Measurements from ENCODE around the gene PGAP6. TPM values are rescaled to one million over a fixed set of nuclear protein-coding genes. Genes with fewer than 3 reads are reported as not detected.

Gene PGAP6
- total RNA-seq, 2 experiments from 2014 or later: 59.2 to 59.9 TPM

- Mint-ChIP-seq H3K9me3 (no peaks in the 10 kb centered on the region), H3K4me3 (no peak overlapping the region), H3K36me3 (ENCODE audit: low read depth) (peaks cover 11% of the 10 kb centered on the region), H3K27me3 (no peaks in the 10 kb centered on the region), H3K27ac (no peak overlapping the region), H3K4me1 (peaks cover 18% of the 10 kb centered on the region)
- ChIA-PET POLR2A (interaction anchor here (1.8 to 3.1 kb wide), 2 partner anchors 9 to 10 kb away, joined by 5 to 23 read pairs; partner anchors contain the start of gene PGAP6), CTCF (no interaction called here)
- no peak for DNase-seq
Observed at GRCh38 chr16:372302-372983, 9.3 kb downstream of the PGAP6 start.

DNA sequence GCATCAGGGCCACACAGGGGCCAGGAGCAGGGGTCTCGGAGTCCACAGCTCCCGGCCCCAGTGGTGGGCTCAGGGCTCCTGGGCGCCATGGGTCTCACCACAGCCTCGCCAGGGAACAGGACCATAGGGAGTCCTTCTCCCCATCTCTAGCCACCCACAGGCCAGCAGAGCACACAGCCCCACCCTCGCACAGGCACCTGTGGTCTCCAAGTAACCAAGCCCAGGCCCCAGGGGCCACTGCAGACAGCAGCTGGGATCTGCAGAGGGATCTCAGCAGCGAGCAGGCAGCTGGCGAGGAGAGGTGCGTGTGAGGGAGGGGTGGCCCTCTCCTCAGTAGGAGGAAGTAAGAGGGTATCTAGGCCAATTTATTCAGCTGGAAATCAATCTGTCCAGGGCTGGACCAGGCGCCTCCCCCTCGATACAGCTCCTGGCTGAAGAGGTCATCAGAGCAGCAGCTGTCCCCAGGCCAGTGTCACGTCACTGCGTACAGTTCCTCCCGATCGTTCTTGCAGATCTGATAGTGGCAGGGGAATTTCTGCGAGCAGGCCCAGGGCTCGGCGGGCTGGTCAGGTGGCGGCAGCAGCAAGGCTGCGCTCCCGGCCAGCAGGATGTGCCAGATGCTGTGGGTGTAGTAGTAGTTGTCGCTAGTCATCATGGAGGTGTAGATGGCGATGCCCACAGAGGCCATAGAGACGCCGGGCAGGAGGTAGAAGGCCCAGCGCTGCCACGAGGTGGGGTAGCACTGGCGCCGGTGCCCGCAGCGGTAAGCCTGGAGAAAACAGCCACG, 10.1 kb downstream of the PGAP6 start:
- H3K4me3 Mint-ChIP-seq: no peak overlapping the region
- ChIA-PET POLR2A (interaction anchor here (1.8 to 3.1 kb wide), 2 partner anchors 9 to 10 kb away, joined by 5 to 23 read pairs; partner anchors contain the start of gene PGAP6), CTCF (no interaction called here)
- no peaks in the 10 kb centered on the region for H3K27me3 Mint-ChIP-seq
- peaks cover 16% of the 10 kb centered on the region for H3K36me3 Mint-ChIP-seq (ENCODE audit: low read depth)
- no peak overlapping the region for H3K27ac Mint-ChIP-seq
- peaks cover 18% of the 10 kb centered on the region for H3K4me1 Mint-ChIP-seq
- no peak for DNase-seq
- no peaks in the 10 kb centered on the region for H3K9me3 Mint-ChIP-seq

GRCh38 chr16:370979-371514, 10.7 kb downstream of the PGAP6 start:
- no peak for DNase-seq
- peak overlapping the region; percentile 77 for H3K27ac Mint-ChIP-seq
- H3K36me3 Mint-ChIP-seq (ENCODE audit: low read depth): peaks cover 16% of the 10 kb centered on the region
- peaks cover 18% of the 10 kb centered on the region for H3K4me1 Mint-ChIP-seq
- ChIA-PET CTCF (interaction anchor here (1.0 to 1.9 kb wide), 3 partner anchors 9 to 264 kb away, joined by 3 to 8 read pairs (median 6); partner anchors contain the start of gene AXIN1), POLR2A (interaction anchor here (1.0 to 3.1 kb wide), 3 partner anchors 9 to 11 kb away, joined by 3 to 23 read pairs (median 5); partner anchors contain the start of gene PGAP6)
- H3K27me3 Mint-ChIP-seq: no peaks in the 10 kb centered on the region
- peak overlapping the region; percentile 82 for H3K4me3 Mint-ChIP-seq
- H3K9me3 Mint-ChIP-seq: no peaks in the 10 kb centered on the region

GRCh38 chr16:370443-370842, 11.3 kb downstream of the PGAP6 start, which contains the start of gene MRPL28:
TSS of gene MRPL28 (minus strand) at chr16:370538. CDS start at chr16:370218, 320 bp downstream.
- CTCF ChIA-PET: interaction anchor here (1.0 to 1.9 kb wide), 3 partner anchors 9 to 263 kb away, joined by 3 to 8 read pairs (median 6); partner anchors contain the start of gene AXIN1
- H3K4me3 Mint-ChIP-seq: peak within 1 kb of the TSS; percentile 82
- no peaks in the 10 kb centered on the region for H3K27me3 Mint-ChIP-seq
- no peaks in the 10 kb centered on the region for H3K9me3 Mint-ChIP-seq
- POLR2A ChIA-PET: interaction anchor here (1.0 to 3.1 kb wide), 4 partner anchors 8 to 17 kb away, joined by 3 to 23 read pairs (median 4); partner anchors contain the start of gene PGAP6
- H3K36me3 Mint-ChIP-seq (ENCODE audit: low read depth): peaks cover 16% of the 10 kb centered on the region
- peak within 1 kb of the TSS; percentile 77 for H3K27ac Mint-ChIP-seq
- peak; percentile 96 for DNase-seq
- peaks cover 18% of the 10 kb centered on the region for H3K4me1 Mint-ChIP-seq

DNA sequence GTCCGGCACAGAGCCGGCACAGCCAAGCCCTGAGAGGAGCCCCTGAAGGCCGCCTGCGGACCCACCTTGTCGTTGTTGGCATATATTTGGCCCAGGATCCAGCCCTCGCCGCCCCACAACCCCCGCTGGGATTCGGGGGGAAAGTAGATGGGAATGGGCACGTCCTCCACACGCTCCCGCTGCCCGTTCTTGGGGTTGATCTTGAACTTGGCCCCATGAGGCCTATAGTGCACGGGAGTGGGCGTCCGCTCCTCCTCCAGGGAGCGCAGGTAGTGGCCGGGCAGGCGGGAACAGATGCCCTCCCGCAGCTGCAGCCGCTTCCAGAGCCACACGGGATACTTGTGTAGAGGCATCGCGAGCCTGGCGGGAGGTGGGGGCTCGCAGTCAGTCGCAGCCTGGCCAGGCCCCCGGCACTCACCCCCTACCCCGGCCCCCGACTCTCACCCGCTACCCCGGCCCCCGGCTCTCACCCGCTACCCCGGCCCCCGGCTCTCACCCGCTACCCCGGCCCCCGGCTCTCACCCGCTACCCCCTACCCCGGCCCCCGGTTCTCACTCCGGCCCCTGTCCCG, 11.8 kb downstream of the PGAP6 start:
- CTCF ChIA-PET: interaction anchor here (1.0 to 1.9 kb wide), 3 partner anchors 8 to 263 kb away, joined by 3 to 8 read pairs (median 6); partner anchors contain the start of gene AXIN1
- Mint-ChIP-seq H3K27me3 (no peaks in the 10 kb centered on the region), H3K36me3 (ENCODE audit: low read depth) (peaks cover 16% of the 10 kb centered on the region), H3K9me3 (no peaks in the 10 kb centered on the region), H3K27ac (no peak overlapping the region), H3K4me3 (peak overlapping the region; percentile 82), H3K4me1 (peaks cover 18% of the 10 kb centered on the region)
- POLR2A ChIA-PET: interaction anchor here (1.0 to 3.1 kb wide), 4 partner anchors 10 to 141 kb away, joined by 3 to 23 read pairs (median 4); partner anchors contain the start of genes LUC7L and PGAP6
- DNase-seq: no peak

DNA sequence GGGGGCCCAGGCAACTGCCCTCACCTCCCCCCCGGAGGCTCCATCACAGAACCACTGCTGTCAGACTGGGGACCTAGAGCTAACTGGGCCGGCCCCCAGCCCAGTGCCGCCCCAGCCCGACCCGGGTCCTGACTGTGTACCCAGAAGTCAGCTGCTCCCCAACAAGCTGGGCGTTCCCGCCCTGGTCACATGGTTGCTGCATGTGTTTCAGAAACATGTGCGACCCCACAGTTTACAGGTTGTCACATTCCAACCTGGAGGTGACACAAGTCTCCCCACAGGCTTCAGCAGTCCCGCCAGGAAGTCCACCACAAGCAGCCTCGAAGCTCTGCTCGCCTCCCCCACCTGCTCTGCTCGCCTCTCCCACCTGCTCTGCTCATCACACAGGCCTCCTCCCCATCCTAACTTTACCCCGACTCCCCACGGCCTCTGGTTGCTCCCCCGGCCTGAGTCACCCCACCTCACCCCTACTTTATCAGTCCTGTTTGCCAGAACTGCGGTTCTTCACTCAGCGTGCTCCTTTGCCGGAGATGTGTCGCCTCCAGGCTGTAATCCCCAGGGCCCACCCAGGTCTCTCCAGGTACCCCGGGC, 12.4 kb downstream of the PGAP6 start:
- Mint-ChIP-seq H3K27me3 (no peaks in the 10 kb centered on the region), H3K4me3 (peak overlapping the region; percentile 55), H3K9me3 (no peaks in the 10 kb centered on the region), H3K27ac (no peak overlapping the region), H3K4me1 (peaks cover 18% of the 10 kb centered on the region), H3K36me3 (ENCODE audit: low read depth) (peaks cover 16% of the 10 kb centered on the region)
- no peak for DNase-seq
- CTCF ChIA-PET: interaction anchor here (1.5 to 1.9 kb wide), 2 partner anchors 17 to 262 kb away, joined by 6 to 8 read pairs; partner anchors contain the start of gene AXIN1
- POLR2A ChIA-PET: interaction anchor here (1.5 to 3.1 kb wide), 3 partner anchors 12 to 140 kb away, joined by 3 to 23 read pairs (median 4); partner anchors contain the start of genes LUC7L and PGAP6

- H3K27ac Mint-ChIP-seq: no peak overlapping the region
- CTCF ChIA-PET: no interaction called here
Observed at GRCh38 chr16:368388-369158, 13.2 kb downstream of the PGAP6 start.

GRCh38 chr16:367333-367903, 14.4 kb downstream of the PGAP6 start:
- POLR2A ChIA-PET: no interaction called here
- Mint-ChIP-seq H3K4me3 (no peak overlapping the region), H3K27ac (no peak overlapping the region), H3K36me3 (ENCODE audit: low read depth) (peaks cover 11% of the 10 kb centered on the region), H3K4me1 (peaks cover 18% of the 10 kb centered on the region), H3K27me3 (no peaks in the 10 kb centered on the region), H3K9me3 (no peaks in the 10 kb centered on the region)
- DNase-seq: no peak
- CTCF ChIA-PET: no interaction called here

More at GRCh38 chr16:368388-369158, 13.2 kb downstream of the PGAP6 start:
- POLR2A ChIA-PET: interaction anchor here (1.5 to 1.6 kb wide), 2 partner anchors 16 to 140 kb away, joined by 3 to 4 read pairs; partner anchors contain the start of gene LUC7L
- H3K4me3 Mint-ChIP-seq: no peak overlapping the region
- H3K4me1 Mint-ChIP-seq: peaks cover 18% of the 10 kb centered on the region
- H3K27me3 Mint-ChIP-seq: no peaks in the 10 kb centered on the region
- no peaks in the 10 kb centered on the region for H3K9me3 Mint-ChIP-seq
- no peak for DNase-seq
- H3K36me3 Mint-ChIP-seq (ENCODE audit: low read depth): peaks cover 15% of the 10 kb centered on the region

GRCh38 chr16:366476-366875, 15.3 kb downstream of the PGAP6 start:
- no peak overlapping the region for H3K27ac Mint-ChIP-seq
- CTCF ChIA-PET: interaction anchor here (1.5 kb wide), 1 partner anchor 138 kb away, joined by 3 read pairs; no protein-coding TSS in a partner anchor
- no peak overlapping the region for H3K4me3 Mint-ChIP-seq
- H3K4me1 Mint-ChIP-seq: peaks cover 20% of the 10 kb centered on the region
- no peak for DNase-seq
- no peaks in the 10 kb centered on the region for H3K9me3 Mint-ChIP-seq
- H3K27me3 Mint-ChIP-seq: no peaks in the 10 kb centered on the region
- POLR2A ChIA-PET: no interaction called here
- H3K36me3 Mint-ChIP-seq (ENCODE audit: low read depth): peaks cover 9% of the 10 kb centered on the region

GRCh38 chr16:364595-365491, 16.9 kb downstream of the PGAP6 start:
- CTCF ChIA-PET: interaction anchor here (1.0 to 1.4 kb wide), 4 partner anchors 12 to 299 kb away, joined by 3 to 4 read pairs (median 4); partner anchors contain the start of gene AXIN1
- Mint-ChIP-seq H3K27ac (no peak overlapping the region), H3K27me3 (no peaks in the 10 kb centered on the region), H3K9me3 (no peaks in the 10 kb centered on the region), H3K36me3 (ENCODE audit: low read depth) (peaks cover 5% of the 10 kb centered on the region), H3K4me1 (peaks cover 11% of the 10 kb centered on the region), H3K4me3 (no peak overlapping the region)
- no peak for DNase-seq
- POLR2A ChIA-PET: interaction anchor here (1.8 kb wide), 1 partner anchor 10 kb away, joined by 3 read pairs; no protein-coding TSS in a partner anchor
